ENCODE results near the gene DOLK.

DOLK gene

GRCh38 chr9:128913995-128914772 is 33.2 kb downstream of the DOLK start:
- no peak for DNase-seq (ENCODE audit: low read depth)
- no peak for TF ChIP-seq CTCF (conservative IDR thresholded peaks at IDR 0.05; ENCODE audit: control insufficient read depth, insufficient read depth, low read depth, low read length)
- no peak overlapping the region for H3K4me3 ChIP-seq (ENCODE audit: control insufficient read depth, low read depth, low read length)

- H3K4me3 ChIP-seq (ENCODE audit: control insufficient read depth, low read depth, low read length): no peak overlapping the region
- no peak for DNase-seq (ENCODE audit: low read depth)
- TF ChIP-seq CTCF (conservative IDR thresholded peaks at IDR 0.05; ENCODE audit: control insufficient read depth, insufficient read depth, low read depth, low read length): no peak
Measured at GRCh38 chr9:128913048-128913900, 34.1 kb downstream of the DOLK start.

GRCh38 chr9:128912270-128912853 is 35.0 kb downstream of the DOLK start:
- no peak for TF ChIP-seq CTCF (conservative IDR thresholded peaks at IDR 0.05; ENCODE audit: control insufficient read depth, insufficient read depth, low read depth, low read length)
- DNase-seq (ENCODE audit: low read depth): peak; percentile 89
- H3K4me3 ChIP-seq (ENCODE audit: control insufficient read depth, low read depth, low read length): no peak overlapping the region

GRCh38 chr9:128911529-128912035 is 35.8 kb downstream of the DOLK start:
- TF ChIP-seq CTCF (conservative IDR thresholded peaks at IDR 0.05; ENCODE audit: control insufficient read depth, insufficient read depth, low read depth, low read length): no peak
- no peak overlapping the region for H3K4me3 ChIP-seq (ENCODE audit: control insufficient read depth, low read depth, low read length)
- DNase-seq (ENCODE audit: low read depth): peak; percentile 70

- no peak for DNase-seq (ENCODE audit: low read depth)
- TF ChIP-seq CTCF (conservative IDR thresholded peaks at IDR 0.05; ENCODE audit: control insufficient read depth, insufficient read depth, low read depth, low read length): no peak
Measured at GRCh38 chr9:128910906-128911305, 36.5 kb downstream of the DOLK start.

GRCh38 chr9:128909859-128910258 is 37.5 kb downstream of the DOLK start:
- DNase-seq (ENCODE audit: low read depth): no peak
- no peak overlapping the region for H3K4me3 ChIP-seq (ENCODE audit: control insufficient read depth, low read depth, low read length)
- no peak for TF ChIP-seq CTCF (conservative IDR thresholded peaks at IDR 0.05; ENCODE audit: control insufficient read depth, insufficient read depth, low read depth, low read length)

More at GRCh38 chr9:128910906-128911305, 36.5 kb downstream of the DOLK start:
- H3K4me3 ChIP-seq (ENCODE audit: control insufficient read depth, low read depth, low read length): no peak overlapping the region

Measured in fibroblast of mammary gland (primary cell).